Caki2 (cell line): Measurements from ENCODE around the gene TMED9. TPM values are rescaled to one million over a fixed set of nuclear protein-coding genes. Genes with fewer than 3 reads are reported as not detected.
"Not testable (repeated sequence)": the region's sequence is repeated elsewhere in the genome, so short reads cannot be mapped to it uniquely, and the experiment has no call there.

ENCODE experiments used
- DNase-seq: peaks from one replicate; pipeline ENCODE4 v3.0.0-alpha.2; 2015; ENCODE audit warnings: low read depth
- in situ Hi-C: cut with HindIII; loops from 2 replicates; pipeline ENCODE4 v1.10.0; 2016; ENCODE audit warnings: low sequenced_read_pairs, low pct_unique_long_range_greater_than_20kb, mixed read lengths
- total RNA-seq: library from RNA; depleted of rRNA; stranded (reverse); fragments of >200 nt; shearing (Covaris generic); gene quantifications from 2 replicates; pipeline ENCODE4 v1.2.3, GENCODE V29; 2014; ENCODE audit warnings: low replicate concordance; rRNA removed

Gene TMED9
- 291 and 366 TPM in 2 replicates for total RNA-seq

DNA sequence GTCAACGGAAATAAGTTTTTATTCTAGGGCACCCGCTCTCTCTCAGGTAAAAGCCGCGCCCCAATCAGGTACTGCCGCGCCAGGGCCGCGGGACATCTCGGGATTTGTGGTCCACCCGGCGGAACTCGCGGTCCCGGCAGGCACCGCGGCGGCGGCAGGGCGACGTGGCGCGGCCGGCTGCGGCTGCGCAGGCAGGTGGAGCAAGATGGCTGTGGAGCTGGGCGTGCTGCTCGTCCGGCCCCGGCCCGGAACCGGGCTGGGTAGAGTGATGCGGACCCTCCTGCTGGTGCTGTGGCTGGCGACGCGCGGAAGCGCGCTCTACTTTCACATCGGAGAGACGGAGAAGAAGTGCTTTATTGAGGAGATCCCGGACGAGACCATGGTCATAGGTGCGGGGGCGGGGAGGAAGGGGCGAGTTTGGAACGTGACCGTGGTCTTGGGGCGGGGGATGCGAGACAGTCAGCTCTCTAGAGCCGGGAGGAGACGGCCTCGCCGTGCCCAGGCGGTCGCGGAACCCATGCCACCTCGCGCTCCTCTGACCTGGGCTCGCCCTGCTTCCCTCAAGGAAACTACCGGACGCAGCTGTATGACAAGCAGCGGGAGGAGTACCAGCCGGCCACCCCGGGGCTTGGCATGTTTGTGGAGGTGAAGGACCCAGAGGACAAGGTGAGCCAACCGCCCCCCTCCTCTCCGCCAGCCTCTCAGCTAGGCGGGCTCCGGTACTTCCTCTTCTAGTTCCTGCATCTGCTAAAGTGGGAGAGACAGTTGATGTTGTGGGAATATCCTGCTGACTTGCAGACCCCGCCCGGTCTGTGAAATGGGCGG, at the start of gene TMED9:
TMED9 (plus strand) TSS at position 194 of the 825 bp plus-strand sequence; CDS start at position 206, 12 bp downstream.
- peak; percentile 79 for DNase-seq
- in situ Hi-C loops, result no loop called here

DNA sequence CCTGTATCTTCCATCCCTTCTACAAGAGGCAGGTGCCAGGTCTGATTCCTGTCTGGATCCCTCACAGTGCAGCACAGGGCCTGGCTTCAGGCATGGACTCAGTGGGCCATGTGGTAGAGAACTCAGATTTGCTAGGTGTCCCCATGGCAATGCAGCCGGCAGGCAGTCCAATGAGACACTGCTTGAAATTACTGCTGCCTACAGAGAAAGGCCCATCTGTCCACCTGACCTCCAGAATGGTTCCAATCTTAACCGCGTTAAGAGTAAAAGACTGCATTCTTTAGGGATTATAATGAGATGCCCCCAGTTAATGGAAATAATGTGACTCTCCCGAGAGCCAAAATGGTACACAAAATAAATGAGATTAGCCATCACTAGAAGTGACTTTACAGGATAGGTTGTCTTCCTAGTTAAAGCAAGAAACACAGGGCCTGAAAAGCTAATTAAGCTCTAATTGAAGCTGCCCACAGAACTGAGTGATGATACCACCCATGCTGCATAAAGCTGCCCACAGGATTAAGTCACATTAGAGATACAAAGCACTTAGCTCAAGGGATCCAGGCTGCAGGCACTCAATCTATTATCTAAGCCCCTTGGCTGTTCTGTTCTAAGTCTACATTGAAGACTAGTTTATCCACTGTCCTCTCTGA, 49.1 kb upstream of the TMED9 start:
- in situ Hi-C loops, result no loop called here
- DNase-seq, result no peak

DNA sequence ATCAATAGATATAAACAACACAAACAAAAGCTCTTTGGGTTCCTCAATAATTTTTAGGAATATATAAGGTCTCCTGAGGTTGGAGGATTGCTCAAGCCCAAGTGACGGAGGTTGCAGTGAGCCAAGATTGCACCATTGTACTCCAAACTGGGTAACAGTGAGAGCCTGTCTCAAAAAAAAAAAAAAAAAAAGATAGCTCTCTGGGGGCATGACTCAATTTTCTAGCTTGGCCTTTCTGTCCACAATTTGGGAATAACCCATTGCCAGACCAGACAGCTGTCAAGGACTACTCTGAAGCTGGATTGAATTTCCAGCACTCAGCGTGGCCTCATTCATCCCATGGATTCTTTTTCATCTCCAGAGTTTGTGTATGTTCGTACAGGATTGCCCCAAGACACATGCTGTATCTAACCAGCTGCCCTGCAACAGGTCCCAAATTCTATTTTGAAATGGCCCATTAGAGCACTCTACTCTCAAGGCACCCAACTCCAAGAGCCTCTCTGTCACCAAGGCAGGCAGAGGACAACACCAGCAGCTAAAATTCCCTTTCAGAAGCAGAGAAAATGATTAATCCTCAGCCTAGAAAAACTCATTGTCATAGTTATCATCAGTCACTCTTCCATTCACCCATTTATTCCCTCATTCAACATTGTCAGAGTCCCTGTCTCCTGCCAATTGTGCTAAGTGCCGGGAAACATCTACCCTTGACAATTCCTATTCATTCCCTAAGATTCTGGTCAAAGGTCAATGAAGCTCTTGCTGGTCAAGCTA, 46.3 kb upstream of the TMED9 start:
- DNase-seq, result no peak
- in situ Hi-C loops, result no loop called here

DNA sequence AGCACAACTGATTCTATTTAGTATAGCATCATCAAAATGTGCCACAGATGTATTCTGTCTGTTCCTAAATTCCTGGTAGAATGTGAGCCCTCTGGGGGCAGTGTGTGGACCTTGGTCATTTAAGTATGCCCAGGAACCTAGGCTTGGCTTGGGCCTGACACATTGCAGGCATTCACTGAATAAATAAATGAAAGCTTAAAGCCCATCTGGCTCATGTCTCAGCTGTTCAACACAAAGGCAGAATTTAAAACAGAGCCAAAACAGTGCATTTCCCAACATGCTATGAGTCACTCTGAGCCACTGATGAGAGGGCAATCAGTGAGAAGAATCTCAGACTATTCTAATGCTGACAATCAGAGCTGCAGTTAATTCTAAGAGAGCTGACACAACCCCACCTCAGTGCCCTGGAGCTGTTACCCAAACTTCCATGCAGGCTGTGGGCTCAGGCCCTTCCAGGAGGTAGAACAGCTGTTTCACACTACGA, 45.7 kb upstream of the TMED9 start:
- peak; percentile 76 for DNase-seq
- in situ Hi-C loops, result no loop called here

DNA sequence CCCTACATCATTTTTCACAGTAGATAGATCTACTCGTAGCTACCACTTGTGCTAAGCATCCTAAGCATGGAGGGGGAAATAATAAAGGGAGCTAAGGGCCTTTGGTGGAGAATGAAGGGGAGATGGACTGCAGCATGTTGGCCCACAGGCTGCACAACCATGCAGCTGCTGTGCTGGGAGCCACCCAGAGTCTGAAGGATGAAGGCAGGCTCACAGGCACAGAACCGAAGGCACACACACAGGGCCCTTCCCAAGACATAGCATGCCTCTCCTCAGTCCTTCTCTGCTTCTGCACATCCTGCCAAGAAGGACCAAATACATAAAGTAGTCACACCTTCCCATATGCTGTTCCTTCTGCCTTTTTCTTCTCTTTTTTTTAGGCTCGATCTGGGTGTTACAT, 44.3 kb upstream of the TMED9 start:
- in situ Hi-C loops, result no loop called here

DNA sequence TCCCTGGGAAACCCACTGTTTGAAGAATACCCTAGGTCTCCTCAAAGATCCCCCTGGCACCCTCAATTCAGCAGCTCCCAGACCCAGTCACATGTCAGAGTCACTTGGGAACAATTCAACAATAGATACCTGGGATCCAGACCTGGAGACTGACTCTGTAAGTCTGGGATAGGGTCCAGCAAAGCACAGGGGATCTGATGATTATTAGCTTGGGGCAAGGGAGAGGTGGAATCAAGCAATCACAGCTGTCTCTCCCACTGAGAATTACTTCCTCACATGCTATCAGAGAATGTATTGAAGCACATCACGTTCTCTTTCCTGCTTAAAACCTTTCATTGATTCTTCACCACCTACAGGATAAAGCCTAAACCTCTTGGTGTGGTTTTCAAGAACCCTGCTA, 43.5 kb upstream of the TMED9 start:
- in situ Hi-C loops, result no loop called here
- no peak for DNase-seq

More for the DNA sequence above, 44.3 kb upstream of the TMED9 start:
- no peak for DNase-seq

DNA sequence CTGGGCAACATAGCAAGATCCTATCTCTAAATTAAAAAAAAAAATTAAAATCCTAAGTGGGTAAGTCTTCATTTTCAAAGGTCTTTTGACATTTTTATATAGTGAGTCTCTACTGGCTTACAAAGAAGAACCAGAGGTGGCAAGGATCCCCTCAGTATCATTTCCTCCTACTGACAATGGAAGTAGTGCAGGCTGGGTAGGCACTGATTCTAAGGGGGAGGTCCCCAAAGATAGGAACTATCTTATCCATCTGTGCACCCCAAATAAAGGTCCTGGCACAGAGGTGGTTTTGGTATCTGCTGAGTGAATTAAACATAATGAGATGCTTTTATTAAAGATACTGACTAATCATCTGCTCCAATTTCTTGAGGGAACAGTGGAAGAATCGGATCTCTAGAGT, 41.9 kb upstream of the TMED9 start:
- DNase-seq, result no peak
- in situ Hi-C loops, result no loop called here

DNA sequence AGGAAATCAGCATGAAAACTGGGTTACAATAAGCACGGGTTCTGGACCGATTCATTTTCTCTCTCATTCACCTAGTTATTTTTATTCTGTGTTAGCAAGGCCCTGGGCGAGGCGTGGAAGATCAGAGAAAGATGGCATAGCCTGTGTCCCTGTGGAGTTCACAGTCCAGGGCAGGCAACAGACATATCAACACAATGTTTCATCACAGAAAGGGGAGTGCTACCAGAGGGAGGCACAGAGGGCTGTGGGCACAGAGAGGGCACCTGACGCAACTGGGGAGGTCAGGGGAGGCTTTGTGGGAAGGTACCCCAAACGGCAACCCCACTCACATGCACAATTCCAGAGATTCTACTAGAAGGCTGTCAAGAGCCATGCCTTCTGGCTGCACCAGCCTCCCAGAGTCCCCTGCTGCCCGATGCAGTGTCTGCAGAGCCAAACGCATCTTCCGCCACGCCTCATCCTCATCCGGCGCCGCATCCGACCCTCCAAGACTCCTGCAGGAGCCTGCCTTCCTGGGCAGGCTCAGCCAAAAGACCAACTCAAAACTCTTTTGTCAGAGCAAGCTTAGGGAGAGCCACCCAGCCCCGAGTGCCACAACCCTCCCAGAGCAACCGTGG, 39.1 kb upstream of the TMED9 start:
- no peak for DNase-seq
- in situ Hi-C loops, result no loop called here

DNA sequence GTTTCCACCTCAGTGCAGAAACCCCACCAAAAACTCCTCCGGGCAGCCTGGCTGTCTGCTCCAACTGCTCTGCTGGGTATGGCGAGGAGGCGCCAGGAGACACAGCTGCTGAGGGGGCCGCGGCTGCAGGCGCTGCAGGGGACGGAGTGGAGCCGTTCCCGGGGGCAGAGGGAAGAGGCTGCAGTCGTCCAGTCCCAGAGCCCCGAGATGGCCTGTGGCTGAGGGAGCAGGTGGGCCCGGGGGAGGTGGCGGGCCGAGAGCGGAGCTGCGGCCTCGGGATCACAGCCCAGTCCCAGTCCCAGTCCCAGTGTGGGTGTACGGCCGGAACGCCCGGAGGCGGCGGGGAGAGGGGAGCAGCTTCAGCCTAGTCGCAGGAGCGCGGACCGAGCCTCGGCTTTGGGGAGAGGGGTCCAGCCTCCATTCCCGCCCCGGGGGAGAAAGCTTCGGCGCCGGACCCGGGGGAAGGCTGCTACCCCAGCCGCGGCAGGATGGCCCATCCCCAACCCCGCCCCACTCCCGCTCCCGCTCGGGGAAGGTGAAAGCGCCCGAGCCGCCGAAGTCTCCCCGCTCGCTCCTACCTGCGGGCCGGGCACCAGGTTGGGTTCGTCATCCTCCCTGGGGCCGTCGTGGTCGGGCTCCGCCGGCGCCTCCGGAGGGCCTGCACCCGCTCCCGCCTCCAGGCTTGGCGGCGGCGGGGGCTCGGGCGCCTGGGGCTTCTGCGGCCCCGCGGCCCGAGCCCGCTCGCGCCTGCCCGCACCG, 38.2 kb upstream of the TMED9 start:
- peak; percentile 21 for DNase-seq
- in situ Hi-C loops, result no loop called here

DNA sequence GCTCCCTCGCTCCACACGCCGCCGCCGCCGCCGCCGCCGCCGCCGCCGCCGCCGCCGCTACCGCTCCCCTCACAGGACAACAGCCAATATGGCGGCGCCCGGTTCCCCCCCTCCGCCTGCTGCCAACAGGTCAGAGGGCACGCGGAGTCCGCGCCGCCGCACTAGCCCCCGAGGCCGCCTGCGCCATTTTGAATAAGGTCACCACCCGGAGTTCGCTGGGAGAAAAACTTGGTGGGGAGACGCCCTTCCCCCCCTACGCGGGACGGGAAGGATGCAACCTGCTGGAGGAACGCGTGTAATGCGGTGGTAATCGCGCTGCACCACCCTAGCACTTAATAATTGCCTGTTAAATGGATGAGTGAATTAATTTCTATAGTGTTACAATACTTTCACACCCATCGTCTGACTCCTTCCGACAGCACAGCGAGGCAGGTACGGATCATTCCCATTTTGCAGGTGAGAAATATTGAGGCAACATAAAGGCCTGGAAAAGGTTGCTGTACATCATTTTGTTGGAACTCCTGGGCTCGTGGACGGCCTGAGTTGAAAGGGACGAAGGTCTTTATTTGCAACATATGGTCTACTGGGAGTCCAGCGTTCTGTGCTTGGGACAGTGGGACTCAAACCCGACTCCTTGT, 37.4 kb upstream of the TMED9 start, which contains the start of gene FAM193B:
FAM193B (minus strand) TSS at position 90 of the 638 bp plus-strand sequence. CDS start 105 bp downstream, outside the sequence.
- in situ Hi-C loops, result no loop called here
- DNase-seq, result peak; percentile 95

DNA sequence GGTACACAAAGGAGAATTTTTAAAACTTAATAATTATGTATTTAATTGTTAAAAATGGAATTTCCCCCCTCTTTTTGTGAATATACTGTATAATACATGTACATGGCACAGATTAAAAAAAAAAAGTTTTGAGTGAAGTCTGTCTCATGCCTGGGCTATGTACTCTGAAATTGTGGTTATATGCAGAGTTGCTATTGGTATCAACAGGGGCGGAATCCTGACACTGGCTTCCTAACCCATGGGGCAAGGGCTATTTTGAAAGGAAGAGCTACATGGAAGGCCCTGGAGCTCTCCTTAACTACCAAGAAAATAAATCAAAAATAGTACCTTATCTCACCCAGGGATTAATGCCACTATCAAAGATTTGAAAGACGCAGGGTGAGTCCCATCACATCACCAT, 36.8 kb upstream of the TMED9 start:
- in situ Hi-C loops, result no loop called here
- DNase-seq, result no peak

DNA sequence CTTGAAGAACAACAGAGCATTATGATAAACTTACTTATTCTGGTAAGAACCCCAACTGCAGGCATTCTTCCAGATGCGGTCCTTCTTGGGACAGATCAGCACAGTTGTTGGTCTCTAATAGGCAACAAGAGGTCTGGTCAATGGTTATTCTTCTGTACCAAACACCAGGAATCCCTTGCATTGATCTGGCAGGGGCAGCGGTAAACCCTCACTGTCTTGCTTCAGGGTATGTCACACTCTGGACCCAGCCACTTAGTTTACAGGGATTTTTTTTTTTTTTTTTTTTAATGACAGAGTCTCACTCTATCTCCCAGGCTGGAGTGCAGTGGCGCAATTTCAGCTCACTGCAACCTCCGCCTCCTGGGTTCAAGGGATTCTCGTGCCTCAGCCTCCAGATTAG, 36.3 kb upstream of the TMED9 start:
- no peak for DNase-seq
- in situ Hi-C loops, result no loop called here

DNA sequence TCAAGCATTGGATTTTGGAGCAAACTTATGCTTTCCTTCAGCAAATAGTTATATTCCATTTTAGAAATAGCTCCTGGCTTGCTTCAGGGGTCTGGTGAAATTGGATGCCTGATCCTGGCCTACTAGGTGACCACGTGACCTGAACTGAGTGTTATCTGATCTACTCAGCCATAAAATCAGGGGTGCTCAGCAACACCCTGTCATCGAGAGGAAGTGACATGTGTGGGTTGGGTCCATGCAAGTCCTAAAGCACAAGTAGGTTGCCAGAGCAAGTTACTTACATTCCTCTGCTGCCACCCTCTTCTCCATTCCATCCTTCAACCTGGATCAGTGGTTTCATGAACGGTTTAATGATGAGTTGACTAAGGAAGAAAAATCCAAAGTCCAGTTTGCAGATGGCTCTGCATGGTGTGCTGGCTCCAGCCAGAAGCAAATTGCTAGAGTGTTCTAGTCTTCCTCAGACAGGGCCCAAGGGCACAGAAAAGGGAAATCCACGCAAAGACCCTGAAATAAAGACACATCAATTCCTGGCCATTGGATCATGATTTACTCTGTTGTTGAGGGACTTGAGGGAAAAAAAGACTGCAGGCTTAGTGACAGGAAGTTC, 34.9 kb upstream of the TMED9 start:
- in situ Hi-C loops, result no loop called here
- peak; percentile 23 for DNase-seq

DNA sequence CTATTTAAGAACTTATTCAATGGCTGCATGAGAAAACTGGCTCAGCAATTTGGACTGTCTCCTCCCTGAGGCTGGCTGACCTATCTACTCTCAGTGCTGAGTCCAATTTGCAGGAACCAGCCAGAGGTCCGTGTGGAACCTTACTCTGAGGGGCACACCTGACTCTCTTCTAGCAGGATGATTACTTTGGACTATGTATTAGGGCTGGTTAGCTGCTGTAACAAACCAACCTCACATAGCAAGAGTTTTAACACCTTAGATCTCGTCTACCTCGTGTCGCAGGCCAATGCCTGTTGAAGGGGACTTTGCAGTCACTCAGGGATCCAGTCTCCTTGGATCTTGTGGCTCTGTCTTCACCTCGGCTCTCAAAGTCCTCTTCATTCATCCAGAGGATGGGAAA, 34.2 kb upstream of the TMED9 start:
- no peak for DNase-seq
- in situ Hi-C loops, result no loop called here

DNA sequence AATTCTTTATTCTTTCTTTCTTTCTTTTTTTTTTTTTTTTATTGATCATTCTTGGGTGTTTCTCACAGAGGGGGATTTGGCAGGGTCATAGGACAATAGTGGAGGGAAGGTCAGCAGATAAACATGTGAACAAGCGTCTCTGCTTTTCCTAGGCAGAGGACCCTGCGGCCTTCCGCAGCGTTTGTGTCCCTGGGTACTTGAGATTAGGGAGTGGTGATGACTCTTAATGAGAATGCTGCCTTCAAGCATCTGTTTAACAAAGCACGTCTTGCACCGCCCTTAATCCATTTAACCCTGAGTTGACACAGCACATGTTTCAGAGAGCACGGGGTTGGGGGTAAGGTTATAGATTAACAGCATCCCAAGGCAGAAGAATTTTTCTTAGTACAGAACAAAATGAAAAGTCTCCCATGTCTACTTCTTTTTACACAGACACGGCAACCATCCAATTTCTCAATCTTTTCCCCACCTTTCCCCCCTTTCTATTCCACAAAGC, 32.5 kb upstream of the TMED9 start:
- in situ Hi-C loops, DNase-seq: not testable (repeated sequence)

DNA sequence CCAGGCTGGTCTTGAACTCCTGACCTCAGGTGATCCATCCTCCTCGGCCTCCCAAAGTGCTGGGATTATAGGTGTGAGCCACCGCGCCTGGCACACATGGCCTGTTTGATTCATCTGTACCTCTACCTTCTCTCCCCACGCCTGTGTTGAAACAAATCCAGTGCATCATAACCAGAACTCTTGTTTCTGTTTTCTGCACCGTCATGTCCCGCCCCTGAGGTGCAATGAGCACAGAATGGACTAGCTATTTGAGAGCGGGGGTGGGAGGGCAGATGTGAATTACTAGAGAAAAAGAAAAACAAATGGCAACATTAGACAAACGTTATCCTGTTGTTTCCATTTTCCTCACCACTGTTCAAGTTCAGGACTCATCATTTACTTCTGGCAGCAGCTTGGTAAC, 27.0 kb upstream of the TMED9 start:
- DNase-seq, result no peak
- in situ Hi-C loops, result no loop called here

DNA sequence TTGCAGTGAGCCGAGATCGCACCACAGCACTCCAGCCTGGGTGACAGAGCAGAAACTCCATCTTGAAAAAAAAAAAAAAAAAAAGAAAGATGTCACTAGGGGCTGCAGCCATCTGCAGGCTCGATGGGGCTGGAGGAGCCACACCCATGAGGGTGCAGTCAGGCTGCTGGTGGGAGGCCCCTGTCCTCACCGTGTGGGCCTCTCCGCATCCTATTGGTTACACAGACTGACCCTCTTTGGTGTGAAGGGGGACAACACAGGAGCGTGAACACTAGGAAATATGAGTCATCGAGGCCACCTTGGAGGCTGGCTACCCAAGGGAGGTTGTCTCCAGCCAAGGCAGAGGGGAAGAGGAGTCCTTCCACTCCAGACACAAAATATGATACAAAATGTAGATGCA, 23.7 kb upstream of the TMED9 start:
- in situ Hi-C loops, result no loop called here

More for the DNA sequence above, 23.7 kb upstream of the TMED9 start:
- no peak for DNase-seq
